Measurements from ENCODE around the gene PRDM15. TPM values are rescaled to one million over a fixed set of nuclear protein-coding genes. Genes with fewer than 3 reads are reported as not detected.

PRDM15 gene
- total RNA-seq, 1 experiment from 2014 or later, result 11.2 TPM

Other genes starting within 250 kb of the PRDM15 start
- gene RIPK4, start 112.3 kb downstream of the PRDM15 start, total RNA-seq (2021; ENCODE audit: unreplicated experiment), result 67.4 TPM
- 14.0 TPM for gene C2CD2, start 74.7 kb upstream of the PRDM15 start, total RNA-seq (2021; ENCODE audit: unreplicated experiment)
- gene ZBTB21, start 131.0 kb upstream of the PRDM15 start, total RNA-seq (2021; ENCODE audit: unreplicated experiment), result 17.9 TPM
- gene UMODL1, start 192.0 kb upstream of the PRDM15 start, total RNA-seq (2021; ENCODE audit: unreplicated experiment), result 0.18 TPM